IMR-90 (cell line): ENCODE data around the gene DPYSL5.
"Not testable (repeated sequence)": the region's sequence is repeated elsewhere in the genome, so short reads cannot be mapped to it uniquely, and the experiment has no call there.

ENCODE experiments used
- CHD1 ChIP-seq: IDR thresholded peaks from 2 replicates; pipeline ENCODE4 v1.6.1; 2012; ENCODE audit warnings: low read depth, low read length, improper control_type of control experiment
- CTCF ChIP-seq: conservative IDR thresholded peaks from 2 replicates; pipeline ENCODE4 v1.5.1; 2012; ENCODE audit warnings: mild to moderate bottlenecking, low read depth, low read length, improper control_type of control experiment
- MAFK ChIP-seq: IDR thresholded peaks from 2 replicates; pipeline ENCODE4 v1.6.1; 2012; ENCODE audit warnings: low read depth, low read length, improper control_type of control experiment
- MAZ ChIP-seq: IDR thresholded peaks from 2 replicates; pipeline ENCODE4 v1.6.1; 2012; ENCODE audit warnings: low read depth, mild to moderate bottlenecking, low read length, improper control_type of control experiment, moderate library complexity, borderline replicate concordance
- NFE2L2 ChIP-seq: fragments of 150-350 bp; IDR thresholded peaks from 2 replicates; pipeline ENCODE4 v1.6.1; 2016; ENCODE audit warnings: low read depth, mild to moderate bottlenecking, low read length
- POLR2A ChIP-seq: IDR thresholded peaks from 2 replicates; pipeline ENCODE4 v1.6.1; 2012; ENCODE audit warnings: mild to moderate bottlenecking, low read depth, low read length
- RAD21 ChIP-seq: IDR thresholded peaks from 2 replicates; pipeline ENCODE4 v1.6.1; 2012; ENCODE audit warnings: low read length, improper control_type of control experiment
- RCOR1 ChIP-seq: IDR thresholded peaks from 2 replicates; pipeline ENCODE4 v1.6.1; 2012; ENCODE audit warnings: mild to moderate bottlenecking, low read length, improper control_type of control experiment; ENCODE audit not compliant: insufficient replicate concordance
- RFX5 ChIP-seq: IDR thresholded peaks from 2 replicates; pipeline ENCODE4 v1.8.0; 2012; ENCODE audit warnings: low read depth, mild to moderate bottlenecking, low read length, moderate library complexity
- SMC3 ChIP-seq: fragments of 150-350 bp; IDR thresholded peaks from 2 replicates; pipeline ENCODE4 v1.6.1; 2016; ENCODE audit warnings: low read depth, mild to moderate bottlenecking, antibody characterized with exemption, low read length, moderate library complexity
- USF2 ChIP-seq: fragments of 150-350 bp; IDR thresholded peaks from 2 replicates; pipeline ENCODE4 v1.6.1; 2017; ENCODE audit warnings: mild to moderate bottlenecking, antibody characterized with exemption, low read length, low read depth

GRCh38 chr2:26814072-26814765 lies 33.7 kb upstream of the DPYSL5 start:
- TF ChIP-seq CTCF, POLR2A, RAD21, SMC3, RCOR1, MAFK, NFE2L2, MAZ, USF2, RFX5, CHD1: not testable (repeated sequence)
